A673 (cell line): ENCODE measurements around the gene ATG13. TPM values are rescaled to one million over a fixed set of nuclear protein-coding genes. Genes with fewer than 3 reads are reported as not detected.

Source experiments
- BruUV-seq: library from RNA; stranded (reverse); fragments of 400-500 nt; replicated peaks from 2 replicates; lab custom pipeline; 2021; lab: Mats Ljungman, UMichigan
- CTCF ChIA-PET: fragments of 300-600 bp; sonication (Branson Sonifier 250); formaldehyde crosslinking; loops from one replicate; lab custom pipeline; 2022; ENCODE audit warnings: antibody characterized with exemption; lab: Charles Lee
- POLR2A ChIA-PET: fragments of 300-600 bp; sonication (Branson Sonifier 250); formaldehyde crosslinking; loops from one replicate; lab custom pipeline; 2022; ENCODE audit warnings: antibody characterized with exemption; ENCODE audit not compliant: low non-redundant PET; lab: Charles Lee
- DNase-seq: peaks from one replicate; pipeline ENCODE4 v3.0.0-alpha.2; 2015; ENCODE audit warnings: low spot score
- H3K27ac ChIP-seq: fragments of 200-600 bp; sonication (generic); 2 replicates; pipeline ENCODE4 v1.5.1; 2016; ENCODE audit warnings: mixed run types, low read depth, mild to moderate bottlenecking, mixed read lengths, antibody characterized with exemption, low read length; ENCODE audit not compliant: poor library complexity, severe bottlenecking
- H3K27me3 ChIP-seq: fragments of 200-600 bp; sonication (generic); replicated peaks from 2 replicates; pipeline ENCODE4 v1.6.1; 2017; ENCODE audit warnings: mixed run types, low read depth, mild to moderate bottlenecking, mixed read lengths, antibody characterized with exemption, low read length; ENCODE audit not compliant: insufficient read depth, poor library complexity
- H3K36me3 ChIP-seq: fragments of 200-600 bp; sonication (generic); 2 replicates; pipeline ENCODE4 v1.6.1; 2016; ENCODE audit warnings: mixed run types, mild to moderate bottlenecking, mixed read lengths, antibody characterized with exemption, low read length; ENCODE audit not compliant: insufficient read depth, poor library complexity, severe bottlenecking
- H3K4me1 ChIP-seq: fragments of 200-600 bp; sonication (generic); 2 replicates; pipeline ENCODE4 v1.6.1; 2017; ENCODE audit warnings: mixed run types, mild to moderate bottlenecking, mixed read lengths, antibody characterized with exemption, low read length; ENCODE audit not compliant: insufficient read depth, poor library complexity, severe bottlenecking
- H3K4me3 ChIP-seq: fragments of 200-600 bp; sonication (generic); 2 replicates; pipeline ENCODE4 v1.5.1; 2016; ENCODE audit warnings: low read depth, mixed run types, mild to moderate bottlenecking, mixed read lengths, low read length; ENCODE audit not compliant: poor library complexity, severe bottlenecking
- H3K9me3 ChIP-seq: fragments of 200-600 bp; sonication (generic); 2 replicates; pipeline ENCODE4 v1.6.1; 2016; ENCODE audit warnings: mixed run types, low read depth, mild to moderate bottlenecking, mixed read lengths, antibody characterized with exemption, low read length; ENCODE audit not compliant: poor library complexity, severe bottlenecking
- CTCF ChIP-seq: fragments of 300-800, 200-600 bp; sonication (generic); conservative IDR thresholded peaks from 2 replicates; pipeline ENCODE4 v1.5.1; 2017; ENCODE audit warnings: low read depth, mild to moderate bottlenecking, antibody characterized with exemption, low read length, moderate library complexity, mixed read lengths
- EZH2 ChIP-seq: fragments of 200-600 bp; sonication (generic); IDR thresholded peaks from 2 replicates; pipeline ENCODE4 v1.6.1; 2017; ENCODE audit warnings: borderline replicate concordance, low read depth, mild to moderate bottlenecking, mixed read lengths, antibody characterized with exemption, low read length; ENCODE audit not compliant: poor library complexity, severe bottlenecking
- intact Hi-C: fragments of 100-400 bp; cut with micrococcal nuclease; formaldehyde crosslinking; loops from one replicate; pipeline ENCODE4 v1.10.0; 2022; ENCODE audit not compliant: unreplicated experiment
- total RNA-seq: library from RNA; stranded (reverse); gene quantifications from 2 replicates; pipeline ENCODE4 v1.2.3, GENCODE V29; 2021

Gene ATG13
- total RNA-seq, 1 experiment from 2014 or later: 155 TPM

- Histone ChIP-seq H3K9me3 (no peaks in the 10 kb centered on the region), H3K4me1 (no peaks in the 10 kb centered on the region), H3K36me3 (peaks cover 26% of the 10 kb centered on the region), H3K4me3 (no peak overlapping the region), H3K27me3 (no peaks in the 10 kb centered on the region), H3K27ac (no peak overlapping the region)
- TF ChIP-seq CTCF (no peak), EZH2 (no peak)
- ChIA-PET POLR2A (no interaction called here), CTCF (no interaction called here)
- no peak for DNase-seq
- intact Hi-C loops: no loop called here
- BruUV-seq: no TSS peak
These were observed 78.8 kb downstream of the ATG13 start for GRCh38 chr11:46696212-46696558.

- peaks cover 28% of the 10 kb centered on the region for H3K36me3 ChIP-seq
- H3K9me3 ChIP-seq: no peaks in the 10 kb centered on the region
- TF ChIP-seq EZH2 (no peak), CTCF (no peak)
- H3K4me1 ChIP-seq: peaks cover 6% of the 10 kb centered on the region
- no peak overlapping the region for H3K27ac ChIP-seq
- ChIA-PET CTCF (no interaction called here), POLR2A (no interaction called here)
- DNase-seq: no peak
- intact Hi-C loops: no loop called here
- H3K27me3 ChIP-seq: no peaks in the 10 kb centered on the region
- no peak overlapping the region for H3K4me3 ChIP-seq
- no TSS peak for BruUV-seq
These were observed 80.0 kb downstream of the ATG13 start for GRCh38 chr11:46697303-46697702.

GRCh38 chr11:46697723-46698122, 80.4 kb downstream of the ATG13 start:
- Histone ChIP-seq H3K4me1 (peaks cover 6% of the 10 kb centered on the region), H3K36me3 (peaks cover 32% of the 10 kb centered on the region), H3K4me3 (no peak overlapping the region), H3K9me3 (no peaks in the 10 kb centered on the region), H3K27ac (no peak overlapping the region), H3K27me3 (no peaks in the 10 kb centered on the region)
- POLR2A ChIA-PET: no interaction called here
- BruUV-seq: no TSS peak
- intact Hi-C loops: no loop called here
- no peak for TF ChIP-seq CTCF
- no peak for TF ChIP-seq EZH2
- DNase-seq: no peak
- CTCF ChIA-PET: interaction anchor here (0.6 kb wide), 1 partner anchor 12 kb away, joined by 8 read pairs; no protein-coding TSS in a partner anchor
